GM18498 (cell line): ENCODE measurements around the gene LDLRAP1.
A peak's percentile ranks its signal among the peaks of the same experiment; 100 is the strongest.
"Not testable (repeated sequence)": the region's sequence is repeated elsewhere in the genome, so short reads cannot be mapped to it uniquely, and the experiment has no call there.

ENCODE experiments used
- ATAC-seq: cut with Tn5 transposase; IDR thresholded peaks from one replicate; pipeline ENCODE4 v1.9.1; 2021; ENCODE audit warnings: mild to moderate bottlenecking, moderate library complexity; ENCODE audit not compliant: unreplicated experiment

Gene LDLRAP1

GRCh38 chr1:25543425-25544242 is at the start of gene LDLRAP1:
LDLRAP1 (plus strand) TSS chr1:25543606; CDS start chr1:25543699, 93 bp downstream.
- ATAC-seq, result peak; percentile 91

GRCh38 chr1:25494952-25495351 is 48.5 kb upstream of the LDLRAP1 start:
- no peak for ATAC-seq

DNA sequence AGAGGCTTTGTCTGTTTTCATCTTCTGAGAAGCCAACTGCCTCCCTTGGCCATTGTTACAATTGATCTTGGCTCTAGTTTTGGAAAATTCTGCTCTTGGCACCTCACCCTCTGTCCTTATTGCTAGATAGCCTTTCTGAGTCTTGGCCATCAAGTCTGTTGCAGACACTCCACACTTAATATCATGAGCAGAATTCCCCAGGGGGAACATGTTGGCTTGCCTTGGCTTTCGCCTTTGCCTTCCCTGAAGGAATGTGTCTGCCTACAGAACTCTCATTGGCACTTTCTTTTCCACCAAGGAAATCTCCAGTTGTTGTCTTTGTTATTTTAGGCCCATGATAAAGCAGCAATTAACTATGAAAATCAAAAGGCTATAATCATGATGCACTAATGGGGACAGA is 42.7 kb upstream of the LDLRAP1 start:
- ATAC-seq, result no peak

- no peak for ATAC-seq
Observed at GRCh38 chr1:25501235-25502058, 42.0 kb upstream of the LDLRAP1 start.

GRCh38 chr1:25502957-25503356 is 40.4 kb upstream of the LDLRAP1 start:
- no peak for ATAC-seq

DNA sequence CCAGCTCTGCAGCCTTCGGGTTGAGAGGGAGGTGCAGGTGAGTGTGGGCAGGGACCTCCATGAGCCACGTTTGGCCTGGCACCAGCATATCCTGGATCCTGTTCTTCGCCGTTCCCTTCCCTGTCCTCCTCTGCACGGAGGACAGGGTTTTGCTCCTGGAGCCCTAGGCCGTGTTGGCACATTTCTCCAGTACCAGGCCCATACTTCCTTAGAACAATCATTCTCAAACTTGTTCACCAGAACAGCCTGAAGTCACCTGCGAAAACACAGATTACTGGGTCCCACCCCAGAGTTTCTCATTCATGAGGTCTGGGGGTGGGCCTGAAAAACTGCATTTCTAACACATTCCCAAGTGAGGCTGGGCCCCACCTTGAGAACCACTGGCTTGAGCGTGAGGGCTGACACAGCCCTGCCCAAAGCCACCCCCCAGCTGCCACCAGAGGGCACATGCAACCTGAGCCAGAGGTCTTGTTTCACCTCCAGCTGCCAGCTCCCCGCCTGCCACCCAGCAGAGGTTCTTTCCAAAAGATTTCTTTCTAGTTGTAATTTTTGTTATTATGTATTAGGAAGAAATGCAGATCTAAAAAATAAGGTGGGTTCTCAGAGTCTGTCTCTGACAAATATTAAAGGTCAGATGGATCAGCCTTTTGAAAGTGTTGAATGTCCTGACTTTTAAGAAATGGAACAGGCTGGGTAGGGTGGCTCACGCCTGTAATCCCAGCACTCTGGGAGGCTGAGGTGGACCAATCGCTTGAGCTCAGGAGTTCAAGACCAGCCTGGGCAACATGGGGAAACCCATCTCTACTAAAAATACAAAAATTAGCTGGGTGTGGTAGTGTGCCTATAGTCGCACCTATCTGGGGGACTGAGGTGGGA is 39.6 kb upstream of the LDLRAP1 start:
- ATAC-seq, result no peak

- ATAC-seq, result no peak
Observed at GRCh38 chr1:25504706-25505595, 38.5 kb upstream of the LDLRAP1 start.

DNA sequence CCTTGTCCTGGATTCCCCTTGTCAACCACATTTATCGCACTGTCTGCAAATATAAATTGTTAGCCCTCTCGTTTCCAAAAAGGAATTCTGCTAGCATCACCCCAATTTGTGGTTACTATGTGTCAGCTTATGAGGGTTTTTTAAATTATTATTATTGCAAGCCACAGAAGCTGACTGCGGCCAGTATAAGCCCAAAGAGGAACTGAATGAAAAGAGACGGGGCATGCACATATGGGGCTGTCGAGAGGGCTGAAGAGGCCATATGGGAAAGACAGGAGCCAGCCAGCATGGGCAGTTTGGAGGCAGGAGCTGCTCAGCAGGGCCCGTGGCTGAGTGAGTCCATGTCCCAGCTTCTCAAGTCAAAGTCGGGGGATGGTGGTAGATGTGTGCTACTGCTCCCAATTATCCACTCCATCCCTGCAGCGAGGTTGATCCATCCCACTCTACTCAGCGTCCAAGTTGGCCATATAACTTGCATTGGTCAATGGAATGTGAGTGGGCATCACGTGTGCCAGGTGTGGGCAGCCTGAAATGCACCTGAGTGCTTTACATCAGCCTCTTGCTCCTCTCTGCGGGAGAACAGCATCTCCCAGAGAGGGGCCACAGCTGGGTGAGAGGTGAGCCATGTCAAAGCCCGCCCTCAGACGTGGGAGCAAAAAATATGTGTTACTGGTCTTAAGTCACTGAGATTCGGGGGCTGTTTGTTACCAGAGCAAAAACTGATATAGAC is 37.6 kb upstream of the LDLRAP1 start:
- ATAC-seq, result no peak

DNA sequence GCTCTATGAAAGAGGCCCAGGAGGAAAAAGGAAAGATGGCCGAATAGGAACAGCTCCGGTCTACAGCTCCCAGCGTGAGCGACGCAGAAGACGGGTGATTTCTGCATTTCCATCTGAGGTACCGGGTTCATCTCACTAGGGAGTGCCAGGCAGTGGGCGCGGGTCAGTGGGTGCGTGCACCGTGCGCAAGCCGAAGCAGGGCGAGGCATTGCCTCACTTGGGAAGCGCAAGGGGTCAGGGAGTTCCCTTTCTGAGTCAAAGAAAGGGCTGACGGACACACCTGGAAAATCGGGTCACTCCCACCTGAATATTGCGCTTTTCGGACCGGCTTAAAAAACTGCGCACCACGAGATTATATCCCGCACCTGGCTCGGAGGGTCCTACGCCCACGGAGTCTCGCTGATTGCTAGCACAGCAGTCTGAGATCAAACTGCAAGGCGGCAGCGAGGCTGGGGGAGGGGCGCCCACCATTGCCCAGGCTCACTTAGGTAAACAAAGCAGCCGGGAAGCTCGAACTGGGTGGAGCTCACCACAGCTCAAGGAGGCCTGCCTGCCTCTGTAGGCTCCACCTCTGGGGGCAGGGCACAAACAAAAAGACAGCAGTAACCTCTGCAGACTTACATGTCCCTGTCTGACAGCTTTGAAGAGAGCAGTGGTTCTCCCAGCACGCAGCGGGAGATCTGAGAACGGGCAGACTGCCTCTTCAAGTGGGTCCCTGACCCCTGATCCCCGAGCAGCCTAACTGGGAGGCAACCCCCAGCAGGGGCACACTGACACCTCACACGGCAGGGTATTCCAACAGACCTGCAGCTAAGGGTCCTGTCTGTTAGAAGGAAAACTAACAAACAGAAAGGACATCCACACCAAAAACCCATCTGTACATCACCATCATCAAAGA is 36.6 kb upstream of the LDLRAP1 start:
- not testable (repeated sequence) for ATAC-seq

GRCh38 chr1:25513666-25514065 is 29.7 kb upstream of the LDLRAP1 start:
- no peak for ATAC-seq

DNA sequence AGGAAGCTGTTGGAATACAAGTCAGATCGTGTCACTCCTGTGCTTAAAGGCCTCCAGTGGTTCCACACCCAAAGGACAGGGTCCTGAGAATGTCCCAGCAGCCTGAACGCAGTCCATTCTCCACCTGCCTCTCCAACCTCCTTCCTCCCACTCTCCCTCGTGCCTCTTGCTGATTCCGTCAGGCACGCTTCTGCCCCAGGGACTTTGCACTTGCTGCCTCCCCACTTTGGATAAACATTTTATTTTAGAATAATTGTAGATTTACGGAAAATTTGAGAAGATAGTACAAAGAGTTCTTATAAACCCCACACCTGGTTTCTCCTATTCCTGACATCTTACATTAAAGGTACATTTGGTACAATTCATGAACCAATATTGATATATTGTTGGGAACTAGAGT is 28.4 kb upstream of the LDLRAP1 start:
- no peak for ATAC-seq

- no peak for ATAC-seq
Observed at GRCh38 chr1:25516686-25517085, 26.7 kb upstream of the LDLRAP1 start.

DNA sequence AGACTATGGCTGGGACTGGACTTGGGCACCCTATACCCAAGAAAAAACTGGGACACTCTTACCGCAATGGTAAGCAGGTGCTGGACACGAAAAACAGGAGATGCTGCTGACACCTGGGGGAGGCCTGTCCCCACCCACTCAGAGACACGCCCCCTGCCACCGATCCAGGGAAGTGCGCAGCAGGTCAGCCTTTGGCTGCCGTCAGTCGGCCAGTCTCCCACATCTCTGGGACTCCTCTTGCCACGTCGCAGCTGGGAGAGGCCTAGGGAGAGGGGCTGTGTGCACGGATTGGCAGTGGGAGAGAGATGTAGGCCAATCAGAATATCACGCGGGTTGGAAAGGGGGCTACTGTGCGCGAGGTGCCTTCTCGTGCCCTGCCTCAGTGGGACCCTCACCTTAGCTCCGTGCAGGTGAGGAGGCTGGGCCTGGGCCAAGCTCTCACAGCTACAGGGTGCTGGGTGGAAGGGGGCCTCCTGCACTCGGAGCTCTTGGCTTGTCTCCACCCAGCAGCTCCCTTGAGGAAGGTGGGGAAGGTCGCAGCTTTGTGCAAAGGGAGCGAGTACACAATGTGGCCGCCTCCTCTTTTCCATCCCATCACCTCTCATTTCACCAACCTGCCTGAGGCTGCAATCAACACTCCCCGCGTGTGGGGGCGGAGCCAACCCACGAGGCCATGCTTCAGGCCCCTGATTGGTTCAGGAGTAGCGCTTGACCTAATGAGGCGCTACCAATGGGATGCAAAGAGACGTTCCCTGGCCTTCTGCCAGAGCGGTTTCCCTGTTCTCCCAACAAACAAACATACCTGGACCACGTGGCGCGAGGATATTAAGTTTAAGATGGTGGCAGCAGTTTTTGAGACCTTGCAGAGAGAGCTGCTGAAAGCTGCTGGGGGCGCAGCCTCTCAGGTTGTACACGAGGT is 25.7 kb upstream of the LDLRAP1 start:
- ATAC-seq, result no peak

GRCh38 chr1:25519624-25520023 is 23.8 kb upstream of the LDLRAP1 start:
- ATAC-seq, result no peak

DNA sequence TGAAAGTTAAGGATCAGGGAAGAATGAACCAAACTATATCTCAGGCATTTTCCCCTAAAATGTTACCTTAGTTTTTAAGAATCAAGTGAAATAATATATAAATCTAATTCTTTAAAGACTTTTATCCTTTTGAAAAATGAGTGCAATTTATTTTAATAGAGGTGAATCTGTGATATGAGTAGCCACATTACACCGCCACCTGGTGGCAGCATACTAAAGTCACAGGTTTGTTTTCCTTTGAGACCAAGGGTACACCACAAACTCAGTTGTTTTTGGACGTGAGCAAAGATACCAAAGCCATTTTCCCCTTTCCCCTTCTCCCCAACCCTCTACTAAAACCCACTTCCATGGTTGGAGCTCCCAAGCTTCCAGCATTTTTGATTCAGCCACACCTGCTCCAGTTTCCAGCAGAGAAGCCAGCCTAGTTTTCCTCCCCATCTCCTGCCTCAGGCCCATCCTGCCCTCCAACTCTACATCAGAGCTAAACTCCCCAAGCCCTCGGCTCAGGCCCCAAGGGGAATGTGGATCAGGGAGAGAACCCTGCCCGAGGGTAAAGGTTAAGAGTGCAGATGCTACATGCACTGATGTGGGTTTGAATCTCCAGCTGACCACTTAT is 22.9 kb upstream of the LDLRAP1 start:
- ATAC-seq, result no peak

GRCh38 chr1:25522031-25522655 is 21.3 kb upstream of the LDLRAP1 start:
- no peak for ATAC-seq
